COLO668 (cell line): ENCODE data around the gene MYO7A.

Experiments used
- DNase-seq: peaks from one replicate; lab custom pipeline; 2025; ENCODE audit not compliant: unreplicated experiment; lab: John Stamatoyannopoulos, UW

MYO7A gene

DNA sequence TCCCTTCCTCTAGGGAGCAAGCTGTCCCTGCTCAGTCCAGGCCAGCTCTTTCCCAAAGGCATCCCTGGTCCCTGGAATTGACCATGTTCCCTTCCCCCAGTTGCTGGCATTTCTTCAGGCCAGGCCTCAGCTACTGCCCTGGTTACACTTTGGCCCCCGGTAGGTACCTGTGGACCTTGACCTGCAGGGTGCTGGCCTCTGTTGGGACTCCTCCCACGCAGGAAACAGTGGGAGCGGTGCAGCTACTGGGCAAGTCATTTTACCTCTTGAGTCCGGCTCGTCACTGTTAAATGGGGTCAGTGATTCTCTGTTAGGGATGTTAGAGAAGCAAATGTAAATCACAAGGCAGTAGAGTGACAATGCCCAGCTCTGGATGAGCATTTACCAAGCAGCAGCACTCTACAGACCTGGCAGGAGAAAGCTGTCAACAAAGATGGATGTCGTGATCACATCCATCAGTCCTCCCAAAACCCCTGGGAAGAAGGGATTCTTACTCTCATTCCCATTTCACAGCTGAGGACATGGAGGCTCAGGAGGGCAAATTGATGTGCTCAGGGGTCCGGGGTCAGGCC, 16.9 kb downstream of the MYO7A start:
- DNase-seq: no peak

DNA sequence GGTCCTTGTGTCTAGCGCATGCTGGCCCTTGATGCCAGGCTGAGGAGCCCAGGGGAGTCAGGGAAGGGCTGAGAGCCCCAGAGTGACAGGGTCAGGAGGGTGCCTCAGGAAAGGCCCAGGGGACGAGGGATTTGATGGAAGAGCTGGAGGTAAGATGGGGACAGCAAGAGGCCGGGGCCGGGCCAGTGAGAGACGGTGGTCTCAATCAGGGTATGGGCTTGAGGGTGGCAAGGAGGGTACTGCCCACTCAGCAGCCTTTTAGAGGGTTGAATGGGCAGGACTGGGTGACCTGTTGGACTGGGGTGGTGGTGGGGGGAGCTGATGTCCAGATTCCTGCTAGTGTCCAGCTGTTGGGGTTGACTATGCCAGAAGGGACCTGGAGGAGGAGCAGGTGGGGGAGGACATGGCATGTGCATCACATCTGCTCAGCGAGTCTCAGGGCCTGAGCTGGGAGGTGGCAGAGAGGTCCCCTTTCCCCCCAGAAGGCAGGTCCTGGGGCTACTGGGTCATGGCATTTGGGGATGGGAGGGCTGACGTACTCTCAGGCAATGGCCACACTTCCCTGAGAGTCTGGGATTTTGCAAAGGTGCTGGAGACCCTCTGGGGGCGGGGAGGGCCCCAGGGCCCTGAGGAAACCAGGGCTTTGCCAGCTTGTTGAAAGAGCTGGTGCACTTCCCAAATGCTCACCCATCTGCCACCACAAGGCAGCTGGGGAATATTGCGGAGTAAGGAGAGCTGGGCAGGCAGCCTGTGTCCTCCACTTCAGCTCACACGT, 18.4 kb downstream of the MYO7A start:
- no peak for DNase-seq

DNA sequence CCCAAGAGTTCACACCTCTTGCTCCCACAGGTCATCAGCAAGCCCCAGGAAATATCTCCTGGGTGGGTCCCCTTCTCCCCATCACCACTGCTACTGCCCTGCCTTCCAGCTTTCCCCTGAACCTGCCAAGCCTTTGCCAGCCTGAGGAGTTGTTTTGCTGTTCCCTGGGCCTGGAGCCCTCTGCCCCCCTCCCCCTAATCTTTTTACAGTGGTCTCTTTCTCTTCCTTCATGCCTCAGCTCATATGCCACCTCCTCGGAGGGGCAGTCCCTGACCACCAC, 18.9 kb downstream of the MYO7A start:
- no peak for DNase-seq

DNA sequence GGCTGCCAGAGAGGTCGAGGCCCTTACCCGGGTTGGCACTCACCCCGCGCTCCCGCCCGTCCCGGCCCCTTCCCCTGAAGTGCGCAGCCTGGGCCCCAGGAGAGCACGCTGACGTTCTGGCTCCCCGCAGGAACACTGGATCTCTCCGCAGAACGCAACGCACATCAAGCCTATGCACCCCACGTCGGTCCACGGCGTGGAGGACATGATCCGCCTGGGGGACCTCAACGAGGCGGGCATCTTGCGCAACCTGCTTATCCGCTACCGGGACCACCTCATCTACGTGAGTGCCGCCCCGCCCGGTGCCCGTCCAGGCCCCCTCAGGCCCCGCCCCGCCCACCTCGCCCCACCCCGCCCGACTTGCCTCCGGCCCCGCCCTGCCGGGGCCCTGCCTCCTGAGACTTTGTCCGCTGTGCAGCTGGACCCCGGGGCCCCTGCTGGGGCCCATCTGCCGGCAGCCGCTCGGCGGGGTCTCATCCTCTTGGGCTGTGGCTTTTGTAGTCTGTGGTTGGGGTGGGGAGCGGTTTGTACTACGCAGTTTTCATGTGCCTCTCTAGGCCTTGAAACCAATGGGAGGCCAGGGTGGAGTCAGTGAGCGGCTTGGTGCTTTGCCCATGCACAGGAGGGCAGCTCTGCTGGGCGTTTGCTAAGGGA, 19.7 kb downstream of the MYO7A start:
- no peak for DNase-seq

DNA sequence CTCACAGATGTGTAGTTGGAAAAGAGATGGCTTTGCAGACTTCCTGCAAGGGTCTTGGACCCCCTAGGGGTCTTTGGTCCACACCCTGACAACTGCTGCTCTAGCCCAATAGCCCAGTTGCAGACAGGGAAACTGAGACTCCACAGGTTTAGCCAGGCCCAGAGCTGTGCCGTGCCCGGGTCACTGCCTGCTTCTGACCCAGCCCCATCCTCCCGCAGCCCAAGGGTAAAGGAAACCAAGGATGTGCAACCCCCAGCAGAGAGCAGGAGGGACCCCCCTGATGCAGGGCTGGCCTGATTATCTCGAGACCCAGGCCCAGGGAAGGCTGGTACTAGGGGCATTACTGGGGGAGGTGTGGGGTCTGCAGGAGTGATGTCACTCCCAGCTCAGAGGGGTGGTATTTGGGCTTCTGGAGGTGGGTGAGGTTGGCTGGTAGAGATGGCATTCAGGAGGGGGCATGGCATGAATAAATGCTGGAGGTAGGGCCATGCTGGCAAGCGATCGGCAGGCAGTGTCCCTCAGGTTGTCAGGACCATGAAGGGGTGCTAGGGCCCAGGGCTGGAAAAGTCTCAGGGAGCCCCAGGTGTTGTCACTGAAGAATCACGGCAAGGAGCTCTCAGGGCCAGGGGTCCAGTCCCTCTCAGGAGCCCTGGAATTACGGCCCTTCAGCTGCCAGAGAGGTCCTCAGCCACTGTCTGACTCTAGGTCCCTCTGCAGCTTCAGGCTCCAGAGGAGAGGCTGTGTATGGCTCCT, 21.1 kb downstream of the MYO7A start:
- DNase-seq: no peak

DNA sequence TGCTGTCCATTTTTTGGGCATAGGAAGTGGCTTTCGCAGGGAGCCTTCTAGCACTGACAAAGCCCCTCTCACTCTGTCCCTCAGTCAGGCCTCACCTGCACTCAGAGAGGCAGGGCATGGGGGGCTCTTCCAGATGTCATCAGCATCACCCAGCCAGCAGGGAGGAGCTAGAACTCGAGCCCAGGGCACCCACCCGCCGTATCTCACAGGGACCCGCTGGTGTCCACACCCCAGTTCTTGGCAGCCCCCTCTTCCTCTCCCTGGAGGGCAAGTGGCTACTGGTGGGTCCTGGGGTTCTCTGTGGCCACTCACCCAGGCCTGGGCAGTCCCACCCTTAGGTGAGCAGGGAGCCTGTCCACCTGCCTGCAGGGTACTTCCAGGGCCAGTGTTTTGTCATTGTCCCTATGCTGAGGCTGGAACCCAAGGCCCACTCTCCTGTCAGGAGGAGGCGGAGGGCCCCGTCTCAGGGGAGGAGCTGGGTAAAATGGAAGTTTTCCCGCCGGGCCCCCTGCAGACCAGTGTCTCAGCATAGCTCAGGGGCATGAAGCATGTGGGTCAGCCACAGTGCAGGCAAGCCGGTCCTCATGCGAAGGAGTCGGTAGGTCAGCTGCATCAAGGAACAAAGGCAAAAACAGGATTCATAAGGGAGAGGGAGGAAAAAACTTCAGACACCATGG, 21.8 kb downstream of the MYO7A start:
- no peak for DNase-seq

DNA sequence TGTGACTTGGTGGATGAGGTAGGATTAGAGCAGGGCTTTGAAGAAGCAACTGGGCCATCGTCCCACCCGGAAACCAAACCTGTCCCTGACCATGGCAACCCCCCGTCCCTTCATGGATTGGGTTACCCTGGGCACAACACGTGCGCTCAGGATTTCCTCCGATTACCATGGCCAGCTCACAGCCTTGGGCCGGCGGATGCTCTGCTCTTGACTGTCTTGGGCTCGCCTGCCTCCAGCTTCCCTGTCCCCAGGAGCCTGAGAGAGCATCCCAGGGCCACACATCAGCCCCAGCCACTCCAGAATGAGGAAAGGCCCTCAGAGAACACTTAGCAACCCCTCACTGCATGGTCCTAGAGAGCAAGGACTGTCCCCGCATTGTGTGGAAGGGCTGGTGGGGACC, 22.8 kb downstream of the MYO7A start:
- DNase-seq: no peak

DNA sequence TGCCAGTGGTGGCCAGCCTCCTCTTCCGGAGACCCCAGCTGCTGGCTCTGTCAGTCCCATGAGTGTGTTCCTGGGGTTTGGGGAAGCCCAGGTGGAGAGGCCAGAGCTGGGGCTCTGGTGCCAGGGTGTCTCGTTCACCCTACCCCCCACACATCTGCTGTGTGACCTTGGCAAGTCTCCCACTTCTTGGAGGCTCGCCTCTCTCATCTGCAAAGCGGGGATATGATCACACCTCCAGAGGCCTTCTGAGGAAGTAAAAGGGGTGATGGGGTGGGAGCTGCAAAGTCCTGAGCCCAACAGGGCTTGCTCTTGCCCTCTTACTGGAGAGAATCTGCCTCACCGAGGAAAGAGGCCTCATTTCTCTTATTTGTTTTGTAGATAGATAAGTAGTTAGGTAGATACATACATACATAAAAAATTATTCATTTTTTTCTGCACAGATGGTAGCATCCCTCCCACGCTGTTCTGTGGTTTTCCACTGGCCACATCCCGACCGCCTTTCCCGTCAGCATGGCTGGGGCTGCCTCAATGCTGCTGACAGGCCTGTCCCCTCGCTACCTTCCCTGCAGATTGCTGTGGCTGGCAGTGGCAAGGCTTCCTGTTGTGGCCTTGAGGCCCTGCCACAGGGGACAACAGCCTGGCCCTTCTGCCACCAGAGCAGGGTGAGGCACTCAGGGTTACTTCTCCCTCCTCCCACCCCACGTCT, 23.9 kb downstream of the MYO7A start:
- DNase-seq: no peak

DNA sequence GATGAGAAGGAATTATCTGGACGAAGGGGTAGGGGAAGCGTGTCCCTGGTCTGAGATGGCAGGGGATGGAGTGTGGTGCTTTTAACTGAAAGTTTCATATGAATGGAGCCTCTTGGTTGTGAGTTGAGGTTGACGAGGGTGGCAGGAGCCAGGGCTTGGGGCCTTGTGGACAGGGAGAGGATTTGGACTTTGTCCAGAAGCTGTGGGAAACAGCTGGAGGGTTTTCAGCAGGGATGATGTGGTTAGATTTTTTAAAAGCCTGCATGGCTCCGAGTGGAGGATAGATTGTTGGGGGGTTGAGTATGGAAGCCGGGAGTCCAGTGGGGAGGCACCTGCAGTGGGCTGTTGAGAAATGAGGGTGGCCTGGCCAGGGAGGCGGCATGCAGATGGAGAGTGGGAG, 24.8 kb downstream of the MYO7A start:
- no peak for DNase-seq

DNA sequence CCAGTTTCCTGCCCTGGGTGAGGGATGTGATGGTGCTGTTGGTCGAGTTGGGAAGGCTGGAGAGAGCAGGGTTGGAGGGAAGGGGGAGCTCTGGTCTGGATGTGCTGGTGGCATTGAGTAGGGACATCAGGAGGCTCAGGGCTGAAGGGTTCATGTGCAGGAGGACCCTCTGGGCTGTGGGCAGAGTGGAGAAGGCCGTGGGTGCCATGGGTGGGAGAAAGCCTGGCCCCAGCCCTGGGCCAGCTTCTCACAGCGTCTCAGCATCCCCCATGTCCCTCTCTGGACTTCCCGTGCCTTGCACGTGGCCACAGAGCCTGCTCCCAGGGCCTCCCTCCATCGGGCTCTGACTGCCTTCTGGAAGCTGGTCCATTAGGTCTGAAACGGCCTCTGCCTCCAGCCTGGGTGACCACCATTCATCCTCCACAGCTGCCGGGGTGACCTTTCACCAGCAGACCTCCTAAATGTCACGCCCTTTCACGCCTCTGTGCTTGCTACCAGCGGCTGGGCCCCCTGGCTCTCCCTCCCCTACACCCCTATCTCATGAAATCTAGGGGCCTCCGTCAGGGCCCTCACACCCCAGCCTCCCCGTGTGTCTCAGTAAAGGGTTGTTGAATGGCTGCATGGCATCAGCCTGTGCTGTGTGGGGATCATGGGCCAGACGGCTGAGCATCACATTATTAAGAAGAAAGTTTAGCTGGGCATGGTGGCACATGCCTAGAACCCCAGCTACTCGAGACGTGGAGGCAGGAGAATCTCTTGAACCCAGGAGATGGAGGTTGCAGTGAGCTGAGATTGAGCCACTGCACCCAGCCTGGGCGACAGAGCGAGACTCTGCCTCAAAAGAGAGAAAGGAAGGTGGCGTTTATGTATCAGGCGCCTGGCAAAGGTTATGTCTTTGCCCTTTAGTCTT, 25.5 kb downstream of the MYO7A start:
- no peak for DNase-seq

DNA sequence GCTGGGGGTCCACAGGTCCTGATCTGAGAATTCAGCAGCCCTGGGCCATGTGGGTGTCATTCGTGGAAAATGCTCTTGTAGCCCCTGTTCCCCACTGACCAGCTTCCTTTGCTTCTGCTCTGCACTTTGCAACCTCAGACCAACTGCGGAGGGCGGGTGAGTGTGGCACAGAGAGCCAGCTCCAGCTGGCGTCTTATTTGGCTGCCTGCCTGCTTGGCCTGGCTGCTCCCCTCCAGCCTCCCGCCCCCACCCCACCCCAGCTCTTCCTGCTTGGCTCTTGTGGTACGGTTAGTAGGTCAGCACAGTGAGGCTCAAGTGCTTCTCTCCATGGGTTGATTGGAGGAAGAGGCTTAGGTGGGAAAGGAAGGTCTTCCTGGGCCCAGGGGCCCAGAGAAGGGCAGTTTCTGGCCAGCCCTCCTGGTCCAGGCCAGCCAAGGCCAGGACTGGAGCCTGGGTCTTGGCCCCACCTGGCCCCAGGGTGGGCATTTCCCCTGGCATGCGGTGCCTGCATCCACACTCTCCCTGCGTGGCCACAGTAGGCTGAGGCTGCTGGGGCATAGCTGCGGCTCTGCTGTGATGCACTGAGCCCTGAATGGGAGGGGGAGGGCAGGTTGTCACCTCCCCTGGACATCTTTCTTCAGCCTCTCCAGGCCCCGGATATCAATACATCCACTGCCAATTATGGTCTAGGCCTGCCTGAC, 26.5 kb downstream of the MYO7A start:
- DNase-seq: no peak

DNA sequence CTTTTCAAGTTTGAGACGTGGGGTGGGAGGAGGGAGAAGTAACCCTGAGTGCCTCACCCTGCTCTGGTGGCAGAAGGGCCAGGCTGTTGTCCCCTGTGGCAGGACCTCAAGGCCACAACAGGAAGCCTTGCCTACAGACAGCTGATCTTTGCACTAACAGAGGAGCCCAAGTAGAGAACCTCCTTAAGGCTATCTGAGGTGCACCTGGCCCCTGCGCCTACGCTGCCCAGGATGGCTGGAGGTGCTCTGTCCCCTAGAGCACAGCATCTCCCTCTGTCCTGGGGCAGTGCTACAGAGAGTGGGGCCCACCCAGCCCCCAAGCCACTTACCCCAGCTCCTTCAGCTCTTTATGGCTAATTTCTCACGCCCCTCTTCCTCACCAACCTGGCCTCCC, 27.0 kb downstream of the MYO7A start:
- no peak for DNase-seq

DNA sequence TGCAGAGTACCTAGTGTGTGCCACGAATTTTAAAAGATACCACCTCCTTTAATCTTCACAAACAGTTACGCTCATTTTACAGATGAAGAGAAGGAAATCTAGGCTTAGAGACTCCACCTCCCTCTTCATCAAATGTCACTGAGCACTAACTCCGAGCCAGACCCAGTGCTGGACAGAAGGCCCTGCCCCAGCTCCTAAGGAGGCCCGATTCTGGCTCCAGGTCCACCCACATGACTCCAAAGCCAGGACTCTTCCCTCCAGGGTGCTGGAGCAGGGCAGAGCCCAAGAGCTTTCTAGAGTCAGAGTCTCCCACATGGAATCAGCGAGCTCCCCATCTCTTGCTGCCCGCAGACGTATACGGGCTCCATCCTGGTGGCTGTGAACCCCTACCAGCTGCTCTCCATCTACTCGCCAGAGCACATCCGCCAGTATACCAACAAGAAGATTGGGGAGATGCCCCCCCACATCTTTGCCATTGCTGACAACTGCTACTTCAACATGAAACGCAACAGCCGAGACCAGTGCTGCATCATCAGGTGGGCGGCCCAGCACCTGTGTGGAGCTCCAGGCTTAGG, 27.6 kb downstream of the MYO7A start:
- no peak for DNase-seq

DNA sequence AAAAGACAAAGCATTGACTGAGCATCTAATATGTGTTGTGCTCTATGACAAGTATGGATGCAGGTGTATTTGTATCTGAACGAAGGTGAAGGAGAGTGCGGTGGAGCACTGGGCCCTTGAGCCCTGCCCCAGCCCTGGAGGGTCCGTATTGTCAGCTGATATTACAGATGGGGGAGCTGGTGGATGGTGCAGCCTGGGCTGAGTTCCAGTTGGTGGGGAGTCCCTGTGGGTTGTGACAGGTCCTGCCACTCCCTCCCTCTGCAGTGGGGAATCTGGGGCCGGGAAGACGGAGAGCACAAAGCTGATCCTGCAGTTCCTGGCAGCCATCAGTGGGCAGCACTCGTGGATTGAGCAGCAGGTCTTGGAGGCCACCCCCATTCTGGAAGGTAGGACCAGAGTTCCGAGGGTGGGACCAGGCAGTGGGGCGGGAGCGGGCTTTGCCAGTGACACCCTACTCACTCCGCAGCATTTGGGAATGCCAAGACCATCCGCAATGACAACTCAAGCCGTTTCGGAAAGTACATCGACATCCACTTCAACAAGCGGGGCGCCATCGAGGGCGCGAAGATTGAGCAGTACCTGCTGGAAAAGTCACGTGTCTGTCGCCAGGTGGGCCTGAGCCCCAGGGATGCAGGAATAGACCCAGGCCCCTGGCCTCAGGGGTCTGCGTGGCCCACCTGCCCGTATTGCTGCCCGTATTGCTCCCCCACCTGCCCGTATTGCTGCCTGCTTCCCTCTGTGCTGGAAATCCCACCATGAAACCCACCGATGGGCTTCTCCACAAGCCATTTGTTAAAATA, 28.6 kb downstream of the MYO7A start:
- no peak for DNase-seq

DNA sequence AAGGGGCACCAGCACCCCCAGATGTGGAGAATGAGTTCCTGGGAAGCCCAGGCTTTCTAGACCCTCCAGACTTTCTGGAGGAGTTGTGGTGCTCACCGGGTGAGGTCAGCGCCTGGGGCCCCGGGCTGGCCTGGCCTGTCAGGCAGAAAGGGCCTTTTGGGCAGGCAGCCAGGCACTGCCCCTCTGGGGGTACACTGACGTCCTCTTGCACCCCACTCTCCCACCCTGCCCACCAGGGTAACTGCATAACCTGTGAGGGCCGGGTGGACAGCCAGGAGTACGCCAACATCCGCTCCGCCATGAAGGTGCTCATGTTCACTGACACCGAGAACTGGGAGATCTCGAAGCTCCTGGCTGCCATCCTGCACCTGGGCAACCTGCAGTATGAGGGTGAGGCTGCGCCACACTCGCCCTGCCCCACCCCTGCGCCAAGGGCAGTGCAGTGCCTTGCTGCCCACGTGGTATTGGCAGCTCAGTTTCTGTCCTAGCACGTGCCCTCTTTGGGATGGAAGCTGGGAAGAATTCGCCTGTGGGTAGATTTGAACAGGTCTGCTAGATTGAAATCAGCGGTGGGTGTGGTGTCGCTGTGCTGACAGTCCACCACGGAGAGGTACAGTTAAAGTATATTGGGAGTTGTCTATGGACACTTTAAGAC, 30.1 kb downstream of the MYO7A start:
- no peak for DNase-seq

DNA sequence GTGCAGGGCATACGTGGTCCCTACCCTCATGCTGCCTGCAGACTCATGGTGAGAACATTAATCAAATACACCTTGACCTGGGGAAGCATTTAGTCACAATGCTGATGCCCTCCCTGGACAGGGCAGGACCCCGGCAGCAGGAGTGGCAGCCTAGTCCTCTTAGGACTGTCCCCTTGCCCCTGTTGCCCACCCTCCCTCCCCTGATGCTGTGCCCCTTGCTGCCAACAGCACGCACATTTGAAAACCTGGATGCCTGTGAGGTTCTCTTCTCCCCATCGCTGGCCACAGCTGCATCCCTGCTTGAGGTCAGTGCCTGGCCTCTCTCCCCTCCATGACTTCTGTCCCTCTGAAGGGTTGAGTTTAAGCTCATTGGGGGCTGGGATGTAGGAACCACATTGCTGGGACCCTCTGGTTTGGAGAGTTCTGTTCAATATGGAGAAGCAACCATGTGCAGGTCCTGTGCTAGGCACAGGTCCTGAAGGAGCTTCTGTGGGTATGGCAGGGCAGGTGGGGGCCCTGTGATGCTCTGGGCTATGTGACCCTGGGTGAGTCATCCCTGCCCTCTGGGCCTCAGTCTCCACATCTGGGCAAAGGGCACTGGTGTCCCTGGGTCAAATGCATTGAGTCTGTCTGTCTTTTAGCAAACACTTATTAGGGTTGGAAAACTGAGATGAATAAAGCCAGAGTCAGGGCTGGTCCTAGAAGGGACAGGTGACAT, 31.3 kb downstream of the MYO7A start:
- DNase-seq: no peak

DNA sequence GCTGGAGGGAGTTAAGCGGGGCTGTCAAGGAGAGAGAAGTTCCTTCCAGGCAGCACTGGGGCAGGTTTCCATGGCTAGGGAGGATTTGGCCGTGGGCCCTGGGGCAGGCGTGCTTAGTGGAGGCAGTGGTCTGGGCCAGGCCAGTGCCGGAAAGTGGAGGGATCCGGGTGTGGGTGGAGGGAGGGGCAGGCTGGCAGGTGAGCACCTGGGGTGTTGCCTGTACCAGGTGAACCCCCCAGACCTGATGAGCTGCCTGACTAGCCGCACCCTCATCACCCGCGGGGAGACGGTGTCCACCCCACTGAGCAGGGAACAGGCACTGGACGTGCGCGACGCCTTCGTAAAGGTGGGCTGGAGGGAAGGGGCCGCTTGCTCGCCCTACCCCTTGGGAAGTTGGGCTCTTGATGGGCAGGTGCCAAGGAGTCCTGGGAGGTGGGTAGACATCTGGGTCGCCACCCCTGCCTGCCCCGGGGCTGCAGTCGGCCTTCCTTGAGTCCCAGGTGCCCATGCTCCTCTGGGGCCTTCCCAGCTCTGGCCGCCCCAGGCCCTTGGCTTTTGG, 32.0 kb downstream of the MYO7A start:
- no peak for DNase-seq
